ENCODE measurements around the gene ARVCF.
A peak's percentile ranks its signal among the peaks of the same experiment; 100 is the strongest.

ARVCF gene

DNA sequence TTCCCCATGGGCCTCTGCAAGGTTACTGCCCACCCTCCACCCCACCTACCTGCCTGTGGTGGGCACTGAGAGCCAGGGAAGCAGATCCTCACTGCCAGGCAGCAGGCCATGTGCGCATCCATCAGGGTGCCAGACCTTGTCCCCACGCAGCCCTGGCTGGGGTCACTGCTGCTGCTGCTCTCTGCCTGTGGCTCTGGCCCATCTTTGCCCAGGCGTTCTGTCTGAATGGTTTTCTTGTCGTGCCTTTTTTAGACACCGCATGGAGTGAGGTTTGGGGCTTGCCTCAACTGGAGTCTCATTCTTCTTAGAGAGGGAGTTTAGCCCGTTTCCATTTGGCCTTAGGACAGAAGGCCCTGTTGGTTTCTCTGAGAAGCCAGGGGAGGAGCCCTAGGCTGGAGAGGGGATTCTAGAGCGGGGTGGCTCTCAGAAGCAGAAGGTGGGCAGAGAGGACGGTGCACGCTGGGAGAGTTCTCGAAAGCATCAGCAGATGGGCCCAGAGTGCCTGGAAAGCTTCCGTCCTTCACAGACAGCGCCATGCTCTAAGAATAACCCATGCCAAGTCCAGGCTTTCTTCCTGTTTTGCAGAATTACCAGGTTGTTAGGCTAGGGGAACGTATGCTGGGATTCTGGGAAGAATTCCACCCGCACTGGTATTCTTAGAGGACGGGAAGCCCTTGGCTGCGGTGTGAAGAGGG is 12.4 kb upstream of the ARVCF start:
- no peak for DNase-seq

DNA sequence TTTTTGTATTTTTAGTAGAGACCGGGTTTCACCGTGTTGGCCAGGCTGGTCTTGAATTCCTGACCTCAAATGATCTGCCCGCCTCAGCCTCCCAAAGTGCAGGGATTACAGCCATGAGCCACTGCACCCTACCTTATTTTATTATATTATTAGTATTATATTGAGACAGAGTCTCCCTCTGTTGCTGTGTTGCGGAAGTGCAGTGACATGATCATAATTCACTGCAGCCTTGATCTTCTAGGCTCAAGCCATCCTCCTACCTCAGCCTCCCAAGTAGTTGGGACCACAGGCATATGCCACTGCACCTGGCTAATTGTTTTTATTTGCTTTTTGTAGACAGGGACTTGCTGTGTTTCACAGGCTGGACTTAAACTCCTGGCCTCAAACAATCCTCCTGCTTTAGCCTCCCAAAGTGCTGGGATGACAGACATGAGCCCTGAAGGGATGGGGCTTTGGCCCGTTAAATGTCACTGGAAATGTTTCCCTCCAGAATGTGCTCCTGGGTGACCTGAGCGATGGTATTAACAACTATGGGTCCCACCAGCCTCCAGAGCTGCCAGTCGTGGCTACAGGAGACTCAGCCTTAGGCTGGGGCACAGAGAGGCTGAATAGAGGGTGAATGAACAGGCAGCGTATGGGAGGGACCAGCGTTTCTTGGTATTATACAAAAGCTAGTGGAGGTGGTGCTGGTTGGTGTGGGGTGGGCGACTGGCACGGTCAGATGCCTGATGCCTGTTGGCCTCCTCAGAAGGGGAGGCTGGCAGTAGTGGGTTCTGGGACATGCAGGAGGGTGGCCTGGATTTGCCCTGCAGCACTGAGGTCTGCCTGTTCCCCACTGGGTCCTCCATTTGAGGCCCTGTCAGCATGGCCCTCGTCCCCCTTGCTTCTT is 11.6 kb upstream of the ARVCF start:
- DNase-seq, result no peak

DNA sequence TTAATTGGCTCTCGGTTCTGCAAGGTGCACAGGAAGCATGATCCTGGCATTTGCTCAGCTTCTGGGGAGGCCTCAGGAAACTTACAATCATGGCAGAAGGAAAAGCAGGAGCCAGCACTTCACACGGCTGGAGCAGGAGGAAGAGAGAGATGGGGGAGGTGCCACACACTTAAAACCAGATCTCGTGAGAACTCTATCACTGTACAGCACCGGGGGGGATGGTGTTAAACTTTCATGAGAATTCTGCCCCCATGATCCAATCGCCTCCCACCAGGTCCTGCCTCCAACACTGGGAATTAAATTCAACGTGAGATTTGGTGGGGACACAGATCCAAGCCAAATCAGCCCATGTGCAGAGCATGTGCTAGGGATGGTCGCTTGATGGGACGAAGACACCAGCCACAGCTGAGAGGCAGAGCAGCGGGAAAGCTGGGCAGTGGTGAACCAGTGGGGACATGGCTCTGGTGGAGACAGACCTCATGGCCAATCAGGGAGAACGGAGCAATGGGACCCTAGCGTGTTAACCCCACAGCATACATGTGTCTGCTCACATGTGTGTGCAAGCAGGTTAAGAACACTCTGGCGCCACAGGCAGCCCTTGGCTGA is 10.5 kb upstream of the ARVCF start:
- no peak for DNase-seq

DNA sequence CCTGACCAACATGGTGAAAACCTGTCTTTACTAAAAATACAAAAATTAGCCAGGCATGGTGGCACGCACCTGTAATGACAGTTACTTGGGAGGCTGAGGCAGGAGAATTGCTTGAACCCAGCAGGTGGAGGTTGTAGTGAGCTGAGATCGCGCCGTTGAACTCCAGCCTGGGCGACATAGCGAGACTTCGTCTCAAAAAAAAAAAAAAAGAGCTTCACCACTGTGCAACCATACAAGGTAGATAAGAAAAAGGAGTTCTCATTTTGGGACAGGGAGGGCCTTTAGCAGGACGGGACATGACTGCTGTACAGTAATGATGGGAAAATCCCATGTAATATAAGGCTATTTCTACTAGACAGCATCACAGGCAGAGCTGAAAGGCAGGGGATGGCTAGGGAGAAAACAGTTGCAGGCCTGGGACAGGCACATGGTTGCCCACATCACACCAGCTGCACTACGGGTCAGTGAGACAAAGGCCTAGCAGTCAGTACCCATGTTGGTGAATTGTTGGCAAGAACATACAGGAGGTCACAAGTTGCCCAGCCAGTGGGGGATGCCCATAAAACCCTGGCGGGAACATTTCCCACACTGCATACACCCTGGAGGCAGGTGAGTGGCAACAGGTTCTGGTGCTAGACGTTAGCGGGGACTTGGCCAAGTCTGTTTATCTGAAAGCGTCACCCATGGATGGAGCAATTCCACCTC is 9.7 kb upstream of the ARVCF start:
- DNase-seq, result no peak

DNA sequence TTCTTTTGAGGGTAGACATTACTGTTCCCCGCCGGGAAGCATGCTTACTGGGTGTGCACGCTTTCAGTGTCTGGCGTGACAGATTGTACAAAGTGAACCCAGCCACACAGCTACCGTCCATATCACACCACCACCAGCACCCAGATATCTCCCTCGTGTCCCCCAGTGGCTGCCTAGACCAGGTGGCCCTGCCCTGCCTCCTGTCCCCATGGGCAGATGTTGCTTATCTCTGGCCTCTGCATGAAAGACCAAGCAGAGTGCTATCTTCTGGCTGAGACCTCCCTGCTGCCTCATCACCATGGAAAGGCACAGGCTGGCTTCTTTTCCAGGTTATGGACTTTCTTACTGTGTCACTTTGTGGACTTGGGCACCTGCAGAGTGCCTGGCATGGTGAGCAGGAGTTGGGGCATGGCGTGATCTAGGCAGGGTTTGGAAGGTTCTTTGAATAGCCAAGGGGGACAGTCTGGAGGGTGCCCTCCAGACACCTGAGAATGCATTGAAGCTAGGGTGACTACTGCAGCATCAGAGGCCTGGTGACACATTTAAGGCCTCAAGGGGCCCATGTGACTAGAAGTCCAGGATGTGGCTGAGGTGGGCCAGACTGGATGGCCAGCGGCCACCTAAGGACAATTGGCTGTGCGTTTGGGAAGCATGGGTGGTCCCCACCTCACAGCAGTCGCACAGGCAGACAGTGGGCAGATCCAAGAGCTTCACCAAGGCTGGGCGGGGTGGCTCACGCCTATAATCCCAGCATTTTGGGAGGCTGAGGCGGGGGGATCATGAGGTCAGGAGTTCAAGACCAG is 9.0 kb upstream of the ARVCF start:
- DNase-seq, result no peak

DNA sequence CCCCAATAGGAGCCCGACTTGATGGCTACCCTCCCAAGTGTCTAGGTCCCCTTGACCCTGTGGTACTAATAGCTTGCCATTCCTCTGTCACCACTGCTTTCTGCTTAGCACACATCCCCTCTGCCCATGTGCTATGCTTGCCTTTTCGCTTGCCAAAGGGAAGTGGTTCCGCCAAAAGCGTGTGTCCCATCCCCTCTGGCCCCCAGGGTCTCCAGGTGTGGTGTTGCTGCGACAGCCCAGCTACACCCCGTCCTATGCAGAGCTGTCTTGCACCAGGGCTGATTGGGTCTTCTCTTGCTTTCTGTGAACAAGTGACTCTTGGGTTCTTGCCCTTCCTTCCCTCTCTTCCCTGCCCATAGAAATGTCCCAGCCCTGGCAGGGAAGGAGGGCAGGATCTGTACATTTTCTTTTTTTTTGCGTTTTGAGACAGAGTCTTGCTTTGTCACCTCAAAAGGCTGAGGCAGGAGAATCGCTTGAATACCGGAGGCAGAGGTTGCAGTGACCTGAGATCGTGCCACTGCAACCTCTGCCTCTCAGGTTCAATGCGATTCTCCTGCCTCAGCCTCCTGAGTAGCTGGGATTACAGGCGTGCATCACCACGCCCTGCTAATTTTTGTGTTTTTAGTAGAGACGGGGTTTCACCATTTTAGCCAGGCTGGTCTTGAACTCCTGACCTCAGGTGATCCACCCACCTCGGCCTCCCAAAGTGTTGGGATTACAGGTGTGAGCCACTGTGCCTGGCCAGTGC is 8.2 kb upstream of the ARVCF start:
- DNase-seq, result no peak

DNA sequence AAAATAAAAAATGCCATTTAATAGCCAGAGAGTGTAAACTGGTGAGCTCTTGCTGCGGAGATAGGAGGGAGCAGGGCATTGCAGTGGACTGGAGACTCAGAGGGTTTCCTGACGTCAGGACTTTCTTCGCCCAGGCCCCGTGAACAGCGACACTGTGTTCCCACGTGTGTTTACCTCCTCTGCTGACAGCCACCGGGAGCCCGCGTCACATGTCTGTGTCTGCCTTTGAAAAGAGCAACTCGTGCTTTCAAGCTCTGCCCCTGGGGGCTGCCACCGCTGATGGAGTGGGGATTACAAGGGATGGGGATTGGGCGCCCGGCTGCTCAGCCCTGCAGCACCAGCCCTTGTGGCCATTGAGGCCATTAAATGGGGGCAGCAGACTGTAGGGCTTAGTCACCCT is 7.6 kb upstream of the ARVCF start:
- DNase-seq, result no peak

DNA sequence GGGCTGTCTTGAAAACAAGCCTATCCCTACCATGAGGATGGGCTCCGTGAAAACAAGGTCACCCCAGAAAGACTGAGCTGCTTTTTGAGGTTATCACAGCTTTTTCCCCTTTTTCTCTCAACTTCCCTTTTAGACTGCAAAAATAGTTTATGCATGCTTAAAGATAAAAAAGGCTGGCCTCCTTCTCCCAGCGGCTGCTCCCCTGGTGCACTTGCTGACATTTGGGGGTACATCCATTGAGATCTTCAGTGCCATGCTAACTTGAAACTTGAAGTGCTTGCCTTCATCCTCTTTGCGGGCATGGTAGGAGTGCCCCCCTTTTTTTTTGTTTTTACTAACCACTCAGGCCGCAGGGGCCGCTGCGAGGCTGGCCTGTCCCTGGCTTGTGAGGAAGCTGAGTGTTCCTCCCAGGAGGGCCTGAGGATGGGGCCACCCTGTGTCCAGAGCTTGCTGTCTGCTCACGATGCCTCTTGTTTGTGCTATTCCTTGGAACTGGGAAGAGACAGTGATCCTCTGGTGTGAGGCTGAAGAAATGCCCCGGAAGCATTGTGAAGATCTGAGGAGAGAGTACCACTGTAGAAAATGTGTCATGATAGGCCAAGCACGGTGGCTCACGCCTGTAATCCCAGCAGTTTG is 6.5 kb upstream of the ARVCF start:
- no peak for DNase-seq

DNA sequence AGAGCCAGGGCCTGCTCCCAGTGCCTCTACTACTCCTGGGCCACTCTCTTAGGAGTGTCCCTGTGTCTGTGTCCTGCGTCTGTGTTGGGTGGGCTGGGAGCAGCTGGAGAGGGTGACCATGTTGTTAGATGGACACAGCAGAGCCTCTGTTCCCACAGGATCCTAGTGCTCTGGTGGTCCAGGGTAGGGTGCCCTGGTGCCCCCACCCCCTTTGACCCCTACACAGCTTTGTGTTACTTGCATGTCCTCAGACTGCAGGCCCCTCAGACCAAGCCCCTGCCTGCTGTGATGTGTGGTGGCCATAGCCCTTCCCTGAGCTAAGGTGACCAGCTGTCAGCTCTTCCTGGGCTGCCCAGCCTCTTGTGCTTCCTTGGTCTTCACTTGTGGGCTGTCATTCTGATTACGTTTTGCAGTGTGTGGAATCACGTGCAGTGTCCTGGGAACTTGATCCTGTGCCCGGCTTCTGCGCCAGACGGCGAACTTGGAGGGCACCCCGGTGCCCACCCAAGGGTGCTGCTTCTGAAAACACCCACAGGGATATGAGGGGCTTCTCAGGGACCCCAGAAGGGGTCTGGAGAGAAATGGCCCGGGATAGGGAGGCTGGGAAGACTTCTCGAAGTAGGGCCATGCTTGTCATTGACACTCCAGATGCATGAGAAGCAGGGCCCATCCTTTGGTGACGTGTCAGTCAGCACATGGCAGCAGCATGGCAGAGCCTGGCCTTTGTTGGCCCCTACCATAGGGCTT is 5.8 kb upstream of the ARVCF start:
- no peak for DNase-seq

DNA sequence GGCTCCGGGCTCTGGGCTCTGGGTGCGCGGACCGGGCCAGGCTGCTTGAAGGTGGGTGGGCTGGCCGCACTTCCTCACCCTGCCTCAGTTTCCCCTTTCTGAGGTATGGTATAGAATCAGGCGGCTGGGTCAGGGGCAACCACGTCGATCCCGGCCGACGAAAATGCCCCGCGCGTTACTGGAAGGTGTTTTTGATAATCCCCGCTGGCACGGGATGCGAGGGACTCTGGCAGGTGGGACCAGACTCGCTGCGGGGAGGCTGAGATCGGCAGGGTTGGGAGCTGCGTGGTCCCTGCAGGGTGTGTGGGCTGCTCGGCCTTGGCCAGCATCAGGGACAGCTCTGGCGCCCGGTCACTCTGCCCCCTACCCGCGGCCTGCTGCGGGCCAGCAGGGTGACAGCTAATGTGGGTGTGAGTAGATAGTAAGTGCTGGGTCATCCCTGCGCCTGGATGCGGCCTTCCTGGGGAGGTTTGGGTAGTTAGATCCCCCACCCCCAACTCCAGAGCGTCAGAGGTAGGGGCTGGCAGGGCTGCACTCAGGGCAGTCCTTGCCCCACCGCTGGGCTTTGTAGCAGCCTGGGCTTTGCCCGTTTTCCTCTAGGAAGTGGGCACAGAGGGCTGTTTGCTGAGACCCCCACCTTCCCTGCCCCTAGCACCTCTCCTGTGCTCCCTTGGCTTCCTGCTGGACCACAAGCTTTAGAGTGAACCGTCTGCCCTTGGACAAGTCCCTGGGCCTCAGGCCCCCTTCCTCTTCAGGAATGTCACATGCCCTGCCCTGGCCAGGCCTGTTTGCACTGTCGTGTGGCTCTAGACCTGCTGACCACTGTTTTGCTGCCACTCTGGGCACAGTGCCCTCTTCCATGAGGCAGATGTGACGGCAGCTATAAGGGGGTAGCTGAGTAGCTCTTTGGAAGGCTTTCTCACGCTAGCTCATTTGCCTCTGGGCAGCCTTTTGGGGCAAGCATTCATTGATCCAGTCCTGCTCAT is 4.9 kb upstream of the ARVCF start:
- DNase-seq, result no peak

DNA sequence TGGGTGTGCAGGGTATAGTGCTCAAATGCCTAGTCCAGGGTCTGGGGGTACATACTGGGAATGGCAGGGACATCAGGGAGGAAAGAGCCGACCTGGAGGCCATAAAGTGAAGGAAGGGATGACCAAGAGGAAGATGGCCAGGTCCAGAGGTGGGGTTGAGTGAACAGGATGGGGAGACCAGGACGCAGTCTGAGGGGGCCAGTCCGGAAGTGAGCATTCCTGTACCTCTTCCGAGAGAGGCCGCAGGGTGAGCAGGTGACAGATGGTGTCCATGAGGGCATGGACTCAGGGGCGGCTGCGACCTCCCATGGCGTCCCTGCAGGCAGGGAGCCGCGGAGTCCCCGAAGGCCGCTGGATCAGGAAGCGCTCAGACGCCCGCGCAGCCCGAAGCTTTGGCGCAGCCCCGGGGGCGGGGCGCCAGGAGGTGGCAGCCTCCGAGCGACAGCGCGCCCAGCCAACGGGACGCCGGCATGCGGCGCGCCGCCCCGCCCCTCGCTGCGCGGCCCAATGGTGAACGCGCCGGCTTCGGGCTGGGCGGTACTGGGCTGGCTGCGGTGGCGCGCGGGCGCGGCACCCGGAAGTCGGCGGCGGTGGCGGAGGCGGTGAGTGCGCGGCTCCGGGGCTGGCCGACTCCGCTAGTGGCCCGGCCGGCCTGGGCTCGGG is 4.0 kb upstream of the ARVCF start, which contains the start of gene TANGO2:
Gene TANGO2 (plus strand): TSS at position 578 of the 663 bp plus-strand sequence. CDS start 15,689 bp downstream, outside the sequence.
- peak; percentile 89 for DNase-seq

DNA sequence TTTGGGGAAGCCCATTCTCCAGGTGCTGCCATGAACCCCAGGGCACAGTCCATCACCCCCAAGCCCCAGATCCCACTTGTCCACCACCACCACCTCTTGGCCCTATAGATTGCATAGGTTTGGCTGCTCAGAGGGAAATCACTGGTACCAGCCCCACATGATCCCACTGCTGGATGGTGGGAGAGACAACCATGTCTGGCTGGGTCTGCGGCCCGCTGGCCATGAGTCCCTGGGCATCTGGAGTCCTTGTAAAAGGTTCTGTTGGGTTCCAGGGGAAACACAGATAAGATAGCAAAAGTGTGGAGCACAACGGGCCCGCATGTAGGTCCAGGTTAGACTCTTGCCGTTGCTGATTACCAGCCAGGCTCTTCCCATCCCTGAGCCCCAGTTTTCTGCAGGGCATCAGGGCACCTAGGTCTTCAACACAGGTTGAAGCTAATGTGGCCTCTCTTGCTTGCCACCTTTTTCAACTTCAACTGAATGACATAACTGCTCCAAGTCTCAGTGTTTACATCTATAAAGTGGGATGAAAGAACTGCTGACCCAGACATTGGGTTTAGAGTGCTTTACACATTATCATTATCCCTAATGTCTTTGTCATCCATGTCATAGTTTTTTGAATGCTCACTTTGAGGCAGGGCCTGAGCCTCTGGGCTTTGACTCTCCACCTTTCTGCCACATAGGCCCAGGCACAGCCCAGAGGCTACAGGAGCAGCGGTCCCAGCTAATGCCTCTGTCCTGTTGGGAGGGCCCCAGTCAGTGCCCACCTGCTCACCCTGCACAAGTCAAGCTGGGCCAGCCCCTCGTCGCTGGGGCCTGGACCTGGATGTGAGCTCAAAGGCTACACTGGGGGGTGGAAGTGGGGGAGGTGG is 3.3 kb upstream of the ARVCF start:
- DNase-seq, result no peak

DNA sequence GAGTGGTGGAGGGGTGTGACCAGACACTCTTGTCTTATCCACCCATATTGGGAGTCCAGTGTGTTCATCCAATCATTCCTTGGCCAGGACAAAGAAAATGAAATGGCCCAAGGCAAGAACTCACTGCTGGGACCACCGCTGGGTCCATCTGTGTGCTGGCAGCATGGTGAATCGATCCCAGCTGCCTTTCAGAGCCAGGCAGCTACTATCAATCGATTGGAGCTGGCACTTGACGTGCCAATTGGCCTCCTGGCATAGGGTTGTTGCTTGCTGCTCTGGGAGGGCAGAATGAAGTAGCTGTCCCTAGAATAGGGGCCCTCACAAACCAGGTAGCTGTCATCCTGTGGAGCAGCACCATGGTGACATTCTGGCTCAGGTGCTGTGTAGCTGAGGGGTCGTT is 1.4 kb upstream of the ARVCF start:
- no peak for DNase-seq

DNA sequence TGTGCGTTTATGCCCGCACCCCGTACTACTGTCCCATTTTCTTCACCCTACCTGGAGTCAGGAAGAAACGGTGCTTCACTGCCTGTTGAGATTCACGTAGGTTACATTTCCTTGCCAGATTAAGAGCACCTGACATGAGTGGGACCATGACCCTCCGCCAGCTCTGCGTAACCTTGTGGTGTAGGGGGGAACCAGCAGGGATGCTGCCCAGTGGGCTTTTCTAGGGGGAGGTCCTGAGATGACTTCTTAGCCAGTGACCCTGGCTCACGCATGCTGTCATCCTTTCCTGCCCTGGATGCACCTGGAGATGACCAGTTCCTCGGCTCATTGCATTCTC is 967 bp upstream of the ARVCF start:
- no peak for DNase-seq

DNA sequence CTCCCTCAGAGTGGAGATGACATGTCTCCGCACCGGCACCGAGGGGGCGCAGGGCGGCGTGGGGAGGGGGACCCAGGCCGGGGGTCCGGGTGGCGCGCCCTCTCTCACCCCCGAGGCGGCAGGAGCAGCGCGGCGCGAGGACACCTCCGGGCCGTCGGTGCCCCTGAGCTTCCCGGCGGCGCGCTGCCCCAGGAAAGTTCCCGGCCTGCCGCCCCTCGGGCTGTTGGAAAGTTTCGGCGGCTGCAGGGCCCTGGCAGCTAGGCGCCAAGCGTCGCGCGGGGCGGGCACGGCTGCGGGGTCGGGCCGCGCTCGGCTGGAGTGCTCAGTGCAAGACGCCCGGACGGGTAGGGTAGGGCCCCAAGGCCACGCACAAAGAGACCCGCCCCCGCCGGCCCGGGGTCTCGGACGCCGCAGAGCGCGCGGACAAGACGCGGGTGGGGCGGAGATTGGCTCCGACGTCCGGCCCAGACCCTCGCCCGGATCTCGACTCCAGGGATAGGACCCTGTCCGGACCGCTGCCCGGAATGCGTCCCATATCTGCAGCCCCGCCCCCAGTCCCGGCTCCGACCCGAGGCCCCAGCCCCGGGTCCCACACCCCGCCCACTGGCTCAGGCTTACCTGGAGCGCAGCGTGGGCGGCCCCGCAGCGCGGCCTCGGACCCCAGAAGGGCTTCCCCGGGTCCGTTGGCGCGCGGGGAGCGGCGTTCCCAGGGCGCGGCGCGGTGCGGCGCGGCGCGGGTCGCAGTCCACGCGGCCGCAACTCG is 471 bp downstream of the ARVCF start:
- DNase-seq, result no peak

DNA sequence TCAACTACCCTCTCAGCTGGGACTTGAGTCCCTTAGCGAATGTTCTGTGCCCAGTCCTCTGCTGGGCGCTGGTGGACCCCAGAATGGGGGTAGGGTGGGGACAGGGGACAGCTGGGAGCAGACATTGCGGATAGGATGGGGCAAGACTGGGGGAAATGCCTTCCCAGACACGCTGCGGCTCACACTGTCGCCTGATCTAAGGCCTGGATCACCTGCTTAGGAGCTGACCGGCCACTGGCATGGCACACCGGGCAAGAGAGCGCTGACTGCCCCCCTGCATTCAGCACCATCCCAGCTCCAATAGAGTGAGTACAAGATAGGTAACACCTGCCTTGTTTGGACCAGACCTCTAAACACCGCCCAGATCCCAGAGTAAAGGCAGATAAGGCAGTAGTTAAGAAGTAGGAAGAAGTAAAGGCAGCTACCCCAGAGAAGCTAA is 1.4 kb downstream of the ARVCF start:
- no peak for DNase-seq
